ENCODE data around the gene CEMIP.
"Not testable (repeated sequence)": the region's sequence is repeated elsewhere in the genome, so short reads cannot be mapped to it uniquely, and the experiment has no call there.

CEMIP gene

DNA sequence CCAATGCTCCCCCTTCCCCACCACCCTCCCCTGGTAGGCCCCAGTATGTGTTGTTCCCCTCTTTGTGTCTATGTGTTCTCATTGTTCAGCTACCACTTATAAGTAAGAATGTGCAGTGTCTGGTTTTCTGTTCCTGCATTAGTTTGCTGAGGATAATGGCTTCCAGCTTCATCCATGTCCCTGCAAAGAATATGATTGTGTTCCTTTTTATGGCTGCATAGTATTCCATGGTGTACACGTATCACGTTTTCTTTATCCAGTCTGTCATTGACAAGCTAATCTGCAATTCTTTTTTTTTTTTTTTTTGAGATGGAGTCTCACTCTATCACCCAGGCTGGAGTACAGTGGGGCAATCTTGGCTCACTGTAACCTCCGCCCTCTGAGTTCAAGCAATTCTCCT, 15.9 kb upstream of the CEMIP start:
- TF ChIP-seq, protein P1, sequence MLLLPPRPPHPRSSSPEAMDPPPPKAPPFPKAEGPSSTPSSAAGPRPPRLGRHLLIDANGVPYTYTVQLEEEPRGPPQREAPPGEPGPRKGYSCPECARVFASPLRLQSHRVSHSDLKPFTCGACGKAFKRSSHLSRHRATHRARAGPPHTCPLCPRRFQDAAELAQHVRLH (tag by site-specific recombination; IDR thresholded peaks at IDR 0.05): 0 out of 2 replicates have a peak, but pooled peaks have one; percentile 43
- peak; percentile 91 for TF ChIP-seq ZNF146 (tag by site-specific recombination; IDR thresholded peaks at IDR 0.05)
- H3K4me1 ChIP-seq (ENCODE audit: control insufficient read depth, insufficient read depth, low read length); H3K27ac ChIP-seq (ENCODE audit: extremely low read depth, low read depth, low read length); H3K4me3 ChIP-seq (ENCODE audit: low read depth, low read length); H3K9me3 ChIP-seq (ENCODE audit: control insufficient read depth, insufficient read depth, low read depth, low read length); H3K36me3 ChIP-seq (ENCODE audit: control insufficient read depth in 2 of 2, insufficient read depth in 1 of 2, low read length in 2 of 2): not testable (repeated sequence)
- ChIA-PET CTCF (interaction anchor here (0.6 to 5.1 kb wide), 4 partner anchors 13 to 311 kb away, joined by 3 to 27 read pairs (median 6); partner anchors contain the start of gene CEMIP), POLR2A (interaction anchor here (0.7 to 0.9 kb wide), 4 partner anchors 55 to 495 kb away, joined by 3 to 6 read pairs (median 4); no protein-coding TSS in a partner anchor)

DNA sequence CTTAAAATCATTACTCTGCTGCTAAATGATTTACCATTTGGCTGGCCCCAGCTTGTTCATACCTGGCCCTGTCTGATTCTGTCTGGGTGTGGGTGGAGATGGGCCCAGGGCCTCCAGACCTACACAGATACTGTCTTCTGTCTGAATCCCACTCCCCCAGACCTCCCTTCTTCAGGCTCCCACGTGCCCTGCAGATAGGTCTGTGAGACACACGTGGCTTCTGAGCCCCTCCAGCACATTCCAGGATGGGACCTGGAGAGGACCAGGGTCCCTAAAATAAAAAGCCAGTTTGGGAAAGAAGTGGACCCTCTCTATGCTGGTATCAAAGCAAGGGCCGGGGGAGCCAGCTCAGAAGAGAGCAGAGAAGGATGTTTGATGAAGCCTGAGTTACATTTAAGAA, 14.6 kb upstream of the CEMIP start:
- no peaks in the 10 kb centered on the region for H3K4me1 ChIP-seq (ENCODE audit: control insufficient read depth, insufficient read depth, low read length)
- ChIA-PET POLR2A (no interaction called here), CTCF (interaction anchor here (1.9 to 5.1 kb wide), 2 partner anchors 12 to 15 kb away, joined by 8 to 27 read pairs; partner anchors contain the start of gene CEMIP)
- H3K9me3 ChIP-seq (ENCODE audit: control insufficient read depth, insufficient read depth, low read depth, low read length): no peaks in the 10 kb centered on the region
- TF ChIP-seq ZNF558 (tag by site-specific recombination; IDR thresholded peaks at IDR 0.05) (no peak), ZNF529 (tag by site-specific recombination; IDR thresholded peaks at IDR 0.05; ENCODE audit: insufficient replicate concordance) (no peak), ZNF514 (tag by site-specific recombination; IDR thresholded peaks at IDR 0.05) (no peak), GLIS1 (tag by site-specific recombination; IDR thresholded peaks at IDR 0.05) (no peak), REST (tag by site-specific recombination; IDR thresholded peaks at IDR 0.05) (no peak), ZNF174 (tag by site-specific recombination; IDR thresholded peaks at IDR 0.05) (no peak), ZNF350 (tag by site-specific recombination; IDR thresholded peaks at IDR 0.05) (no peak), YY2 (tag by site-specific recombination; IDR thresholded peaks at IDR 0.05) (no peak), SALL2 (tag by site-specific recombination; IDR thresholded peaks at IDR 0.05; ENCODE audit: borderline replicate concordance) (no peak), ZNF169 (tag by site-specific recombination; IDR thresholded peaks at IDR 0.05) (no peak), ZNF148 (tag by site-specific recombination; IDR thresholded peaks at IDR 0.05; ENCODE audit: borderline replicate concordance) (no peak)
- no peak overlapping the region for H3K4me3 ChIP-seq (ENCODE audit: low read depth, low read length)
- no peaks in the 10 kb centered on the region for H3K36me3 ChIP-seq (ENCODE audit: control insufficient read depth in 2 of 2, insufficient read depth in 1 of 2, low read length in 2 of 2)
- H3K27ac ChIP-seq (ENCODE audit: extremely low read depth, low read depth, low read length): no peak overlapping the region

DNA sequence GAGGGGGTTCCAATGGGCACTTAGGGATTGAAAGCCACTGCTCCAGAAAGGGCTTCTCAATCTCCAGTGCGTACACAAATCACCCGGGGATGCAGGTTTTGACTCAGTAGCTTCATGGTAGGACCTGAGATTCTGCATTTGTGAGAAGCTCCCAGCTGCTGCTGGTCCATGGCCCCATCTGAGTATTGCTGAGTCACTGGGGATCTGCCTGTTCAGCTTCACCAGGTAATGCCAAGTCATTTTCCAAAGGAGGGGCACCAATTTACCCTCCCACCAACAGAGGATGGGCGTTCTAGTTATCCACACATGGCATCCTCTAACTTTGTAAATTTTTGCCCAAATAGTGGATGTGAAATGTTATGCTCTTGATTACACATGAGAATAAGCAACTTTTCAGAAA, 12.9 kb upstream of the CEMIP start:
- Histone ChIP-seq H3K4me3 (ENCODE audit: low read depth, low read length) (no peak overlapping the region), H3K9me3 (ENCODE audit: control insufficient read depth, insufficient read depth, low read depth, low read length) (no peaks in the 10 kb centered on the region), H3K4me1 (ENCODE audit: control insufficient read depth, insufficient read depth, low read length) (no peaks in the 10 kb centered on the region), H3K27ac (ENCODE audit: extremely low read depth, low read depth, low read length) (no peak overlapping the region), H3K36me3 (ENCODE audit: control insufficient read depth in 2 of 2, insufficient read depth in 1 of 2, low read length in 2 of 2) (no peaks in the 10 kb centered on the region)
- POLR2A ChIA-PET: no interaction called here
- CTCF ChIA-PET: interaction anchor here (0.7 to 3.0 kb wide), 3 partner anchors 11 to 199 kb away, joined by 3 to 20 read pairs (median 6); no protein-coding TSS in a partner anchor
- no peak for TF ChIP-seq FEZF1 (tag by site-specific recombination; IDR thresholded peaks at IDR 0.05)
- no peak for TF ChIP-seq ZNF529 (tag by site-specific recombination; IDR thresholded peaks at IDR 0.05; ENCODE audit: insufficient replicate concordance)
- no peak for TF ChIP-seq ZNF510 (tag by site-specific recombination; IDR thresholded peaks at IDR 0.05; ENCODE audit: insufficient replicate concordance)
- TF ChIP-seq INSM2 (tag by site-specific recombination; IDR thresholded peaks at IDR 0.05): no peak
- TF ChIP-seq ZNF488 (tag by site-specific recombination; IDR thresholded peaks at IDR 0.05): no peak
- no peak for TF ChIP-seq IKZF3 (tag by site-specific recombination; IDR thresholded peaks at IDR 0.05)
- TF ChIP-seq GLI4 (tag by site-specific recombination; IDR thresholded peaks at IDR 0.05): no peak
- TF ChIP-seq ZNF768 (tag by site-specific recombination; IDR thresholded peaks at IDR 0.05): no peak
- no peak for TF ChIP-seq ZNF140 (tag by site-specific recombination; IDR thresholded peaks at IDR 0.05)

Measured in HEK293 (cell line).